ENCODE measurements around the gene COPS7A. TPM values are rescaled to one million over a fixed set of nuclear protein-coding genes. Genes with fewer than 3 reads are reported as not detected.

Gene COPS7A
- total and polyA plus RNA-seq, 2 donors (not counting 1 experiment from before 2014, with no cell fraction given) = 79.1 to 114 TPM

GRCh38 chr12:6691473-6691872 lies 32.4 kb upstream of the COPS7A start:
- no peaks in the 10 kb centered on the region for H3K36me3 ChIP-seq (ENCODE audit: control insufficient read depth, insufficient read depth, low read length)
- no peak overlapping the region for H3K9ac ChIP-seq (ENCODE audit: insufficient read depth, low read length)
- no peak overlapping the region for H3K4me3 ChIP-seq (replicated peaks in 1 of 4; ENCODE audit: control extremely low read depth in 1 of 4, insufficient read depth in 1 of 4, low read depth in 3 of 4, low read length in 4 of 4)
- H3K27ac ChIP-seq (ENCODE audit: insufficient read depth, low read length) = no peak overlapping the region
- H3K79me2 ChIP-seq (ENCODE audit: control insufficient read depth, insufficient read depth, low read length) = peaks cover 25% of the 10 kb centered on the region
- no peaks in the 10 kb centered on the region for H3K27me3 ChIP-seq (ENCODE audit: control insufficient read depth, insufficient read depth, low read length)
- H3K4me1 ChIP-seq (ENCODE audit: control insufficient read depth, extremely low read depth, insufficient read depth, low read length) = peaks cover 3% of the 10 kb centered on the region
- no peaks in the 10 kb centered on the region for H4K20me1 ChIP-seq (ENCODE audit: control insufficient read depth, extremely low read depth, insufficient read depth, low read length)
- TF ChIP-seq EZH2 (IDR thresholded peaks at IDR 0.05; ENCODE audit: low read length, missing control alignments) = no peak
- no peak overlapping the region for H3K4me2 ChIP-seq (ENCODE audit: extremely low read depth, insufficient read depth, low read length)
- peak in 1 of 2 donors; percentile 65 for DNase-seq (ENCODE audit: low read depth in 2 of 2)
- H2AFZ ChIP-seq (ENCODE audit: low read length) = no peak overlapping the region
- H3K9me3 ChIP-seq (ENCODE audit: control insufficient read depth, insufficient read depth, low read depth, low read length) = no peaks in the 10 kb centered on the region

GRCh38 chr12:6692888-6693287 lies 31.0 kb upstream of the COPS7A start:
- Histone ChIP-seq H2AFZ (ENCODE audit: low read length) (no peak overlapping the region), H3K4me3 (replicated peaks in 1 of 4; ENCODE audit: control extremely low read depth in 1 of 4, insufficient read depth in 1 of 4, low read depth in 3 of 4, low read length in 4 of 4) (no peak overlapping the region), H3K27me3 (ENCODE audit: control insufficient read depth, insufficient read depth, low read length) (no peaks in the 10 kb centered on the region), H3K9me3 (ENCODE audit: control insufficient read depth, insufficient read depth, low read depth, low read length) (no peaks in the 10 kb centered on the region), H3K36me3 (ENCODE audit: control insufficient read depth, insufficient read depth, low read length) (no peaks in the 10 kb centered on the region), H3K4me1 (ENCODE audit: control insufficient read depth, extremely low read depth, insufficient read depth, low read length) (peaks cover 2% of the 10 kb centered on the region), H4K20me1 (ENCODE audit: control insufficient read depth, extremely low read depth, insufficient read depth, low read length) (no peaks in the 10 kb centered on the region), H3K9ac (ENCODE audit: insufficient read depth, low read length) (no peak overlapping the region), H3K27ac (ENCODE audit: insufficient read depth, low read length) (no peak overlapping the region), H3K4me2 (ENCODE audit: extremely low read depth, insufficient read depth, low read length) (no peak overlapping the region), H3K79me2 (ENCODE audit: control insufficient read depth, insufficient read depth, low read length) (peaks cover 11% of the 10 kb centered on the region)
- no peak for TF ChIP-seq EZH2 (IDR thresholded peaks at IDR 0.05; ENCODE audit: low read length, missing control alignments)
- TF ChIP-seq CTCF (conservative IDR thresholded peaks at IDR 0.05 in 1 of 2, IDR thresholded peaks at IDR 0.05 in 1 of 2; ENCODE audit: low read depth in 1 of 2, low read length in 2 of 2) = no peak
- no peak for DNase-seq (ENCODE audit: low read depth in 2 of 2)

- Histone ChIP-seq H4K20me1 (ENCODE audit: control insufficient read depth, extremely low read depth, insufficient read depth, low read length) (no peaks in the 10 kb centered on the region), H3K4me3 (replicated peaks in 1 of 4; ENCODE audit: control extremely low read depth in 1 of 4, insufficient read depth in 1 of 4, low read depth in 3 of 4, low read length in 4 of 4) (no peak overlapping the region), H3K4me1 (ENCODE audit: control insufficient read depth, extremely low read depth, insufficient read depth, low read length) (peaks cover 3% of the 10 kb centered on the region), H3K27me3 (ENCODE audit: control insufficient read depth, insufficient read depth, low read length) (peaks cover 4% of the 10 kb centered on the region), H3K9ac (ENCODE audit: insufficient read depth, low read length) (no peak overlapping the region), H3K36me3 (ENCODE audit: control insufficient read depth, insufficient read depth, low read length) (no peaks in the 10 kb centered on the region), H3K79me2 (ENCODE audit: control insufficient read depth, insufficient read depth, low read length) (peaks cover 3% of the 10 kb centered on the region), H3K9me3 (ENCODE audit: control insufficient read depth, insufficient read depth, low read depth, low read length) (no peaks in the 10 kb centered on the region), H3K27ac (ENCODE audit: insufficient read depth, low read length) (no peak overlapping the region), H2AFZ (ENCODE audit: low read length) (no peak overlapping the region), H3K4me2 (ENCODE audit: extremely low read depth, insufficient read depth, low read length) (no peak overlapping the region)
- no peak for DNase-seq (ENCODE audit: low read depth in 2 of 2)
- TF ChIP-seq EZH2 (IDR thresholded peaks at IDR 0.05; ENCODE audit: low read length, missing control alignments) (no peak), CTCF (conservative IDR thresholded peaks at IDR 0.05 in 1 of 2, IDR thresholded peaks at IDR 0.05 in 1 of 2; ENCODE audit: low read depth in 1 of 2, low read length in 2 of 2) (no peak)
These were observed 30.0 kb upstream of the COPS7A start for GRCh38 chr12:6693832-6694355.
